Activated CD4-positive, alpha-beta memory T cell treated with anti-CD3 and anti-CD28 coated beads for 36 hours (primary cell): ENCODE data around the gene MAMSTR. TPM values are rescaled to one million over a fixed set of nuclear protein-coding genes. Genes with fewer than 3 reads are reported as not detected.

Experiments
- CTCF ChIA-PET: fragments of 350-600 bp; sonication (Branson Sonifier 250); formaldehyde crosslinking; loops from one replicate; lab custom pipeline; 2021; ENCODE audit warnings: antibody characterized with exemption, inconsistent platforms; lab: Charles Lee
- POLR2A ChIA-PET: fragments of 350-600 bp; sonication (Branson Sonifier 250); formaldehyde crosslinking; loops from one replicate; lab custom pipeline; 2021; ENCODE audit warnings: antibody characterized with exemption; lab: Charles Lee
- DNase-seq: peaks from one replicate; pipeline ENCODE4 v3.0.0-alpha.2; 2020
- H3K27ac Mint-ChIP-seq: one replicate; pipeline ENCODE4 v1.8.0; 2021; ENCODE audit warnings: mixed read lengths
- H3K27me3 Mint-ChIP-seq: one replicate; pipeline ENCODE4 v1.8.0; 2021; ENCODE audit warnings: mixed read lengths
- H3K36me3 Mint-ChIP-seq: one replicate; pipeline ENCODE4 v1.8.0; 2021; ENCODE audit warnings: mixed read lengths
- H3K4me1 Mint-ChIP-seq: one replicate; pipeline ENCODE4 v1.8.0; 2021; ENCODE audit warnings: low read depth, mixed read lengths
- H3K4me3 Mint-ChIP-seq: one replicate; pipeline ENCODE4 v1.8.0; 2021; ENCODE audit warnings: mild to moderate bottlenecking, mixed read lengths
- H3K9me3 Mint-ChIP-seq: one replicate; pipeline ENCODE4 v1.8.0; 2021; ENCODE audit warnings: mixed read lengths
- intact Hi-C: fragments of 100-400 bp; cut with micrococcal nuclease; formaldehyde crosslinking; loops from one replicate; pipeline ENCODE4 v1.15.1; 2023
- total RNA-seq, 2 experiments: library from RNA; stranded (reverse); gene quantifications; one replicate each; pipeline ENCODE4 v1.2.3, GENCODE V29; 2021

The MAMSTR gene
- total RNA-seq, 2 experiments from 2014 or later = 0.76 to 0.85 TPM

- Mint-ChIP-seq H3K36me3 (no peaks in the 10 kb centered on the region), H3K9me3 (no peaks in the 10 kb centered on the region), H3K4me3 (no peak overlapping the region), H3K4me1 (peaks cover 6% of the 10 kb centered on the region), H3K27ac (no peak overlapping the region), H3K27me3 (no peaks in the 10 kb centered on the region)
- intact Hi-C loops = no loop called here
- ChIA-PET CTCF (interaction anchor here (1.7 to 3.0 kb wide), 3 partner anchors 31 to 166 kb away, joined by 9 to 14 read pairs (median 13); partner anchors contain the start of gene CA11), POLR2A (no interaction called here)
- DNase-seq = no peak
Observed at GRCh38 chr19:48676487-48676886, 43.0 kb downstream of the MAMSTR start.

GRCh38 chr19:48674921-48675824, 44.4 kb downstream of the MAMSTR start:
- peak; percentile 82 for DNase-seq
- POLR2A ChIA-PET = interaction anchor here (0.5 to 0.6 kb wide), 2 partner anchors 113 to 199 kb away, joined by 3 to 4 read pairs; no protein-coding TSS in a partner anchor
- CTCF ChIA-PET = interaction anchor here (0.6 to 3.0 kb wide), 23 partner anchors 9 to 1003 kb away, joined by 3 to 14 read pairs (median 4); partner anchors contain the start of genes CA11, FUT2, GYS1 and RASIP1
- Mint-ChIP-seq H3K4me3 (no peak overlapping the region), H3K27me3 (no peaks in the 10 kb centered on the region), H3K27ac (no peak overlapping the region), H3K36me3 (no peaks in the 10 kb centered on the region), H3K9me3 (no peaks in the 10 kb centered on the region), H3K4me1 (peaks cover 6% of the 10 kb centered on the region)
- intact Hi-C loops = loop anchor here (1.0 kb wide), 1 partner anchor 29 kb away; the partner anchor contains the start of gene CA11

- CTCF ChIA-PET = interaction anchor here (0.6 to 3.0 kb wide), 17 partner anchors 8 to 1004 kb away, joined by 3 to 14 read pairs (median 4); partner anchors contain the start of genes CA11, GYS1, RASIP1 and RUVBL2
- H3K27me3 Mint-ChIP-seq = no peaks in the 10 kb centered on the region
- no peak for DNase-seq
- intact Hi-C loops = no loop called here
- no peak overlapping the region for H3K4me3 Mint-ChIP-seq
- peaks cover 7% of the 10 kb centered on the region for H3K4me1 Mint-ChIP-seq
- no peak overlapping the region for H3K27ac Mint-ChIP-seq
- no peaks in the 10 kb centered on the region for H3K36me3 Mint-ChIP-seq
- POLR2A ChIA-PET = interaction anchor here (0.6 kb wide), 1 partner anchor 36 kb away, joined by 3 read pairs; no protein-coding TSS in a partner anchor
- peaks cover 4% of the 10 kb centered on the region for H3K9me3 Mint-ChIP-seq
Observed at GRCh38 chr19:48674216-48674809, 45.2 kb downstream of the MAMSTR start.

- peaks cover 4% of the 10 kb centered on the region for H3K9me3 Mint-ChIP-seq
Observed at GRCh38 chr19:48673436-48674100, 46.0 kb downstream of the MAMSTR start.

GRCh38 chr19:48672994-48673393, 46.5 kb downstream of the MAMSTR start, which contains the start of gene NTN5:
TSS of gene NTN5 (minus strand) at chr19:48673017. CDS start at chr19:48670986, 2,031 bp downstream.
- Mint-ChIP-seq H3K4me1 (peaks cover 7% of the 10 kb centered on the region), H3K9me3 (peaks cover 4% of the 10 kb centered on the region), H3K27me3 (no peaks in the 10 kb centered on the region), H3K36me3 (no peaks in the 10 kb centered on the region), H3K27ac (no peak within 1 kb of the TSS), H3K4me3 (no peak within 1 kb of the TSS)
- POLR2A ChIA-PET = no interaction called here
- no peak for DNase-seq
- CTCF ChIA-PET = no interaction called here
- intact Hi-C loops = no loop called here

More at GRCh38 chr19:48673436-48674100, 46.0 kb downstream of the MAMSTR start:
- H3K4me1 Mint-ChIP-seq = peaks cover 7% of the 10 kb centered on the region
- CTCF ChIA-PET = interaction anchor here (1.3 to 3.0 kb wide), 4 partner anchors 28 to 114 kb away, joined by 7 to 14 read pairs (median 12); partner anchors contain the start of genes CA11 and RASIP1
- no peaks in the 10 kb centered on the region for H3K36me3 Mint-ChIP-seq
- no peak overlapping the region for H3K4me3 Mint-ChIP-seq
- POLR2A ChIA-PET = interaction anchor here (0.6 kb wide), 1 partner anchor 37 kb away, joined by 3 read pairs; no protein-coding TSS in a partner anchor
- intact Hi-C loops = no loop called here
- no peaks in the 10 kb centered on the region for H3K27me3 Mint-ChIP-seq
- DNase-seq = no peak
- no peak overlapping the region for H3K27ac Mint-ChIP-seq

GRCh38 chr19:48671446-48671995, 48.0 kb downstream of the MAMSTR start:
- Mint-ChIP-seq H3K4me1 (peaks cover 7% of the 10 kb centered on the region), H3K4me3 (no peak overlapping the region), H3K36me3 (no peaks in the 10 kb centered on the region), H3K9me3 (peaks cover 4% of the 10 kb centered on the region), H3K27me3 (no peaks in the 10 kb centered on the region), H3K27ac (no peak overlapping the region)
- CTCF ChIA-PET = no interaction called here
- intact Hi-C loops = no loop called here
- POLR2A ChIA-PET = no interaction called here
- no peak for DNase-seq

- DNase-seq = no peak
- Mint-ChIP-seq H3K4me1 (peaks cover 7% of the 10 kb centered on the region), H3K4me3 (no peak overlapping the region), H3K27me3 (no peaks in the 10 kb centered on the region), H3K36me3 (no peaks in the 10 kb centered on the region), H3K9me3 (peaks cover 4% of the 10 kb centered on the region), H3K27ac (no peak overlapping the region)
- ChIA-PET POLR2A (no interaction called here), CTCF (no interaction called here)
- intact Hi-C loops = no loop called here
Observed at GRCh38 chr19:48670699-48671445, 48.7 kb downstream of the MAMSTR start.

GRCh38 chr19:48669903-48670668, 49.4 kb downstream of the MAMSTR start:
- Mint-ChIP-seq H3K4me3 (no peak overlapping the region), H3K27ac (peak overlapping the region; percentile 21), H3K27me3 (no peaks in the 10 kb centered on the region), H3K9me3 (peaks cover 4% of the 10 kb centered on the region), H3K36me3 (no peaks in the 10 kb centered on the region), H3K4me1 (peaks cover 3% of the 10 kb centered on the region)
- intact Hi-C loops = no loop called here
- ChIA-PET POLR2A (no interaction called here), CTCF (no interaction called here)
- no peak for DNase-seq

GRCh38 chr19:48668761-48669160, 50.8 kb downstream of the MAMSTR start:
- Mint-ChIP-seq H3K4me1 (peaks cover 2% of the 10 kb centered on the region), H3K27ac (no peak overlapping the region), H3K27me3 (no peaks in the 10 kb centered on the region), H3K9me3 (peaks cover 4% of the 10 kb centered on the region), H3K4me3 (no peak overlapping the region), H3K36me3 (no peaks in the 10 kb centered on the region)
- intact Hi-C loops = no loop called here
- CTCF ChIA-PET = no interaction called here
- POLR2A ChIA-PET = no interaction called here
- no peak for DNase-seq

- H3K4me1 Mint-ChIP-seq = peaks cover 2% of the 10 kb centered on the region
- ChIA-PET POLR2A (no interaction called here), CTCF (no interaction called here)
- no peaks in the 10 kb centered on the region for H3K27me3 Mint-ChIP-seq
- intact Hi-C loops = no loop called here
- H3K27ac Mint-ChIP-seq = no peak overlapping the region
- H3K36me3 Mint-ChIP-seq = no peaks in the 10 kb centered on the region
- H3K9me3 Mint-ChIP-seq = peaks cover 4% of the 10 kb centered on the region
- DNase-seq = no peak
- H3K4me3 Mint-ChIP-seq = no peak overlapping the region
Observed at GRCh38 chr19:48668332-48668731, 51.2 kb downstream of the MAMSTR start.
